Smooth muscle cell (in vitro differentiated cells): Measurements from ENCODE around the gene SRC. TPM values are rescaled to one million over a fixed set of nuclear protein-coding genes. Genes with fewer than 3 reads are reported as not detected.

Experiments
- DNase-seq: peaks from one replicate; lab custom pipeline; 2025; ENCODE audit not compliant: unreplicated experiment; lab: John Stamatoyannopoulos, UW
- H2AFZ ChIP-seq: fragments of 200-600 bp; sonication (generic); 2 replicates; pipeline ENCODE4 v1.6.0; 2016; ENCODE audit warnings: antibody characterized with exemption, low read depth, mild to moderate bottlenecking
- H3F3A ChIP-seq: fragments of 200-600 bp; sonication (generic); 2 replicates; pipeline ENCODE4 v1.6.0; 2017; ENCODE audit warnings: antibody characterized with exemption, low read depth
- H3K27ac ChIP-seq: fragments of 200-600 bp; sonication (generic); 2 replicates; pipeline ENCODE4 v1.5.1; 2016; ENCODE audit warnings: low read depth, mild to moderate bottlenecking
- H3K27me3 ChIP-seq: fragments of 200-600 bp; sonication (generic); 2 replicates; pipeline ENCODE4 v1.6.1; 2016; ENCODE audit warnings: low read depth, mild to moderate bottlenecking
- H3K36me3 ChIP-seq: fragments of 200-600 bp; sonication (generic); 2 replicates; pipeline ENCODE4 v1.5.1; 2016; ENCODE audit warnings: low read depth
- H3K4me1 ChIP-seq: fragments of 200-600 bp; sonication (generic); 2 replicates; pipeline ENCODE4 v1.5.1; 2016; ENCODE audit warnings: low read depth
- H3K4me2 ChIP-seq: fragments of 200-600 bp; sonication (generic); 2 replicates; pipeline ENCODE4 v1.6.0; 2016; ENCODE audit warnings: mild to moderate bottlenecking
- H3K4me3 ChIP-seq: fragments of 200-600 bp; sonication (generic); 2 replicates; pipeline ENCODE4 v1.5.1; 2016; ENCODE audit warnings: mild to moderate bottlenecking
- H3K79me2 ChIP-seq: fragments of 200-600 bp; sonication (generic); 2 replicates; pipeline ENCODE4 v1.6.0; 2016; ENCODE audit warnings: low read depth, mild to moderate bottlenecking
- H3K9ac ChIP-seq: fragments of 200-600 bp; sonication (generic); 2 replicates; pipeline ENCODE4 v1.6.0; 2016; ENCODE audit warnings: low read depth
- H3K9me3 ChIP-seq: fragments of 200-600 bp; sonication (generic); replicated peaks from 2 replicates; pipeline ENCODE4 v1.5.1; 2016; ENCODE audit warnings: low read depth
- H4K20me1 ChIP-seq: fragments of 200-600 bp; sonication (generic); 2 replicates; pipeline ENCODE4 v1.6.0; 2016; ENCODE audit warnings: low read depth
- CTCF ChIP-seq: fragments of 200-600 bp; sonication (generic); IDR thresholded peaks from 2 replicates; pipeline ENCODE4 v1.5.1; 2017; ENCODE audit warnings: borderline replicate concordance, mild to moderate bottlenecking, antibody characterized with exemption; ENCODE audit not compliant: insufficient read depth, poor library complexity, severe bottlenecking
- WGBS: methylation state at CpG from one replicate; pipeline ENCODE4 v1.1.7; 2016; ENCODE audit warnings: low lambda C conversion rate; 5-methylcytosine and 5-hydroxymethylcytosine counted together
- polyA plus RNA-seq: library from polyadenylated mRNA; unstranded; fragments of >200 nt; fragmentation: Nextera tagmentation; extraction: Ambion mirVana; gene quantifications from 2 replicates; pipeline ENCODE4 v1.2.1, GENCODE V29; 2016
- total RNA-seq: library from RNA; depleted of rRNA; stranded (reverse); fragments of >200 nt; gene quantifications from 2 replicates; pipeline ENCODE4 v1.2.3, GENCODE V29; 2014

The SRC gene
- total and polyA plus RNA-seq, 2 experiments from 2014 or later, result 26.0 to 36.5 TPM

- H3K9me3 ChIP-seq, result no peaks in the 10 kb centered on the region
- H3K4me1 ChIP-seq, result peaks cover 51% of the 10 kb centered on the region
- no peaks in the 10 kb centered on the region for H3K36me3 ChIP-seq
- H2AFZ ChIP-seq, result no peak overlapping the region
- no peaks in the 10 kb centered on the region for H3K27me3 ChIP-seq
- H4K20me1 ChIP-seq, result no peaks in the 10 kb centered on the region
- DNase-seq, result no peak
- 53% methylated on average over 13 of the region's 13 CpGs for WGBS
- H3F3A ChIP-seq, result peaks cover 52% of the 10 kb centered on the region
- no peak overlapping the region for H3K4me3 ChIP-seq
- peak overlapping the region; percentile 97 for H3K27ac ChIP-seq
- TF ChIP-seq CTCF, result no peak
- peak overlapping the region; percentile 73 for H3K4me2 ChIP-seq
- H3K79me2 ChIP-seq, result peaks cover 7% of the 10 kb centered on the region
- H3K9ac ChIP-seq, result peak overlapping the region; percentile 73
Measured at GRCh38 chr20:37315452-37316110, 30.4 kb upstream of the SRC start.

DNA sequence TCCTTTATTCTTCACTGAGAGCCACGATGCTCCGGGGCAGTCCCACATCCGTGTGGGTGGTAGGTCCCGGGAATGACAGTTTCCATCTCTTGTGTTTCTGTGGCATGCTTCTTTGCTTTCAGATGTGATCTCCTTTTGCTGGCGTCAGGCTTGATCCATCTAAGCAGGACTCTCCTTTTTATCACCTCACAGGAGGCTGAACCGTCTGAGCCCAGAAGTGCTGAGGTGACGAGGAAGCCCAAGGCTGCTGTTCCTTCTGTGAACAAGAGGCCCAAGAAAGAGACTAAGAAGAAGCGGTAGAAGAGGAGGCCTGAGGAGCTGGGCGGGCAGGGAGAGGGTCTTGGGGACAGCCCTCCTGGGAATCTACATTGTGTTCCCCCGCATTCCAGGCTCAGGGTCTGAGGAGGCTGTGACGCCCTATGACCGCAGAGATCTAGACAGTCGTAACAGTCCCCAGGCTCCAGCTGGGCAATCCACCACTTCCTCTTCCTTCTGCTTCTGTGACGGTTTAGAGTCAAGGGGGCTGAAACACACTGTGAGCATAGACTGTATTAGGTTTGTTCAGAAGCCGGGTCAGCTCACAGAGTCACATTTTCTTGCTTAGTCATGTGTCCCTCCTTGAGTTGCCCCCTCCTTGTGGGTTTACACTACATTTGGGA lies 29.7 kb upstream of the SRC start:
- H3K4me3 ChIP-seq, result no peak overlapping the region
- H3K27ac ChIP-seq, result peak overlapping the region; percentile 97
- no peaks in the 10 kb centered on the region for H3K9me3 ChIP-seq
- no peak overlapping the region for H2AFZ ChIP-seq
- H3K4me1 ChIP-seq, result peaks cover 51% of the 10 kb centered on the region
- H3K27me3 ChIP-seq, result no peaks in the 10 kb centered on the region
- peaks cover 48% of the 10 kb centered on the region for H3F3A ChIP-seq
- no peak for TF ChIP-seq CTCF
- WGBS, result 24% methylated on average over 15 of the region's 15 CpGs
- peak overlapping the region; percentile 73 for H3K4me2 ChIP-seq
- no peak for DNase-seq
- no peaks in the 10 kb centered on the region for H3K36me3 ChIP-seq
- H3K79me2 ChIP-seq, result peaks cover 7% of the 10 kb centered on the region
- peak overlapping the region; percentile 73 for H3K9ac ChIP-seq
- no peaks in the 10 kb centered on the region for H4K20me1 ChIP-seq

GRCh38 chr20:37316775-37317170 lies 29.2 kb upstream of the SRC start:
- DNase-seq, result no peak
- H3K27me3 ChIP-seq, result no peaks in the 10 kb centered on the region
- H3K4me1 ChIP-seq, result peaks cover 51% of the 10 kb centered on the region
- H3K27ac ChIP-seq, result peak overlapping the region; percentile 97
- peaks cover 45% of the 10 kb centered on the region for H3F3A ChIP-seq
- no peaks in the 10 kb centered on the region for H3K9me3 ChIP-seq
- TF ChIP-seq CTCF, result no peak
- no peak overlapping the region for H2AFZ ChIP-seq
- no peaks in the 10 kb centered on the region for H4K20me1 ChIP-seq
- no peak overlapping the region for H3K4me3 ChIP-seq
- H3K4me2 ChIP-seq, result no peak overlapping the region
- no peaks in the 10 kb centered on the region for H3K36me3 ChIP-seq
- H3K9ac ChIP-seq, result peak overlapping the region; percentile 73
- 89% methylated on average over 5 of the region's 5 CpGs for WGBS
- peaks cover 7% of the 10 kb centered on the region for H3K79me2 ChIP-seq
